Muscle layer of colon (tissue), 2 donors: ENCODE data around the gene NR1D2.
"Not testable (repeated sequence)": the region's sequence is repeated elsewhere in the genome, so short reads cannot be mapped to it uniquely, and the experiment has no call there.

ENCODE experiments used
- H3K27ac ChIP-seq: one replicate; pipeline ENCODE4 v1.7.0; 2013; ENCODE audit warnings: low read depth, mild to moderate bottlenecking, low read length, moderate library complexity
- H3K27me3 ChIP-seq, 2 donors: one replicate each; pipeline ENCODE4 v1.7.0; 2013; ENCODE audit warnings: low read length in 2 of 2, mild to moderate bottlenecking in 2 of 2; ENCODE audit not compliant: insufficient read depth in 2 of 2, control insufficient read depth in 1 of 2
- H3K36me3 ChIP-seq: one replicate; pipeline ENCODE4 v1.7.0; 2013; ENCODE audit warnings: mild to moderate bottlenecking, low read length; ENCODE audit not compliant: insufficient read depth
- H3K4me1 ChIP-seq: one replicate; pipeline ENCODE4 v1.7.0; 2013; ENCODE audit warnings: mild to moderate bottlenecking, low read length; ENCODE audit not compliant: insufficient read depth
- H3K4me3 ChIP-seq, 2 donors: one replicate each; pipeline ENCODE4 v1.7.0; 2013; ENCODE audit warnings: low read length in 2 of 2, low read depth in 1 of 2, mild to moderate bottlenecking in 1 of 2, moderate library complexity in 1 of 2
- H3K9ac ChIP-seq: one replicate; pipeline ENCODE4 v1.7.0; 2013; ENCODE audit warnings: low read length
- H3K9me3 ChIP-seq: one replicate; pipeline ENCODE4 v1.7.0; 2013; ENCODE audit warnings: mild to moderate bottlenecking, low read length
- donor health status: abdominal sarcoma.
- donor health status: Adenocarcinoma of cecum.

Gene NR1D2

GRCh38 chr3:23916886-23917678 lies 28.0 kb upstream of the NR1D2 start, which contains the start of the genes NKIRAS1 and RPL15:
Gene NKIRAS1 (minus strand): TSS chr3:23916990. CDS start chr3:23910904, 6,086 bp downstream.
Gene RPL15 (plus strand): TSS chr3:23917132. CDS start chr3:23917860, 728 bp downstream.
- H3K4me1 ChIP-seq = peaks cover 29% of the 10 kb centered on the region
- peak within 1 kb of the TSS; percentile 90 to 99 for H3K4me3 ChIP-seq
- H3K36me3 ChIP-seq = peaks cover 32% of the 10 kb centered on the region
- peak within 1 kb of the TSS; percentile 94 for H3K27ac ChIP-seq
- H3K9ac ChIP-seq = peak within 1 kb of the TSS; percentile 90
- no peaks in the 10 kb centered on the region for H3K27me3 ChIP-seq
- H3K9me3 ChIP-seq = no peaks in the 10 kb centered on the region

- Histone ChIP-seq H3K9ac (peak overlapping the region; percentile 90), H3K36me3 (peaks cover 39% of the 10 kb centered on the region), H3K27ac (peak overlapping the region; percentile 94), H3K4me1 (peaks cover 29% of the 10 kb centered on the region), H3K4me3 (peak overlapping the region; percentile 90 to 99)
- not testable (repeated sequence) for H3K9me3 ChIP-seq, H3K27me3 ChIP-seq
Measured at GRCh38 chr3:23917679-23918303, 27.3 kb upstream of the NR1D2 start.

GRCh38 chr3:23918331-23918730 lies 26.8 kb upstream of the NR1D2 start:
- H3K36me3 ChIP-seq = peaks cover 39% of the 10 kb centered on the region
- not testable (repeated sequence) for H3K9me3 ChIP-seq, H3K27me3 ChIP-seq
- H3K27ac ChIP-seq = peak overlapping the region; percentile 94
- peak overlapping the region; percentile 90 to 99 for H3K4me3 ChIP-seq
- peaks cover 29% of the 10 kb centered on the region for H3K4me1 ChIP-seq
- peak overlapping the region; percentile 90 for H3K9ac ChIP-seq

GRCh38 chr3:23919628-23920027 lies 25.5 kb upstream of the NR1D2 start:
- peaks cover 39% of the 10 kb centered on the region for H3K36me3 ChIP-seq
- H3K4me1 ChIP-seq = peaks cover 29% of the 10 kb centered on the region

GRCh38 chr3:23920151-23920655 lies 24.9 kb upstream of the NR1D2 start:
- H3K9me3 ChIP-seq = no peaks in the 10 kb centered on the region
- no peaks in the 10 kb centered on the region for H3K27me3 ChIP-seq
- H3K4me3 ChIP-seq = no peak overlapping the region
- H3K4me1 ChIP-seq = peaks cover 29% of the 10 kb centered on the region
- no peak overlapping the region for H3K27ac ChIP-seq
- H3K36me3 ChIP-seq = peaks cover 39% of the 10 kb centered on the region
- no peak overlapping the region for H3K9ac ChIP-seq

More at GRCh38 chr3:23919628-23920027, 25.5 kb upstream of the NR1D2 start:
- H3K9me3 ChIP-seq = no peaks in the 10 kb centered on the region
- no peak overlapping the region for H3K4me3 ChIP-seq
- no peaks in the 10 kb centered on the region for H3K27me3 ChIP-seq
- H3K9ac ChIP-seq = no peak overlapping the region
- no peak overlapping the region for H3K27ac ChIP-seq

GRCh38 chr3:23921052-23921511 lies 24.0 kb upstream of the NR1D2 start:
- no peak overlapping the region for H3K27ac ChIP-seq
- peaks cover 39% of the 10 kb centered on the region for H3K36me3 ChIP-seq
- H3K27me3 ChIP-seq = no peaks in the 10 kb centered on the region
- H3K4me1 ChIP-seq = peaks cover 23% of the 10 kb centered on the region
- no peak overlapping the region for H3K9ac ChIP-seq
- no peaks in the 10 kb centered on the region for H3K9me3 ChIP-seq
- H3K4me3 ChIP-seq = no peak overlapping the region

- peaks cover 9% of the 10 kb centered on the region for H3K4me1 ChIP-seq
- H3K4me3 ChIP-seq = no peak overlapping the region
- no peak overlapping the region for H3K9ac ChIP-seq
- peaks cover 30% of the 10 kb centered on the region for H3K36me3 ChIP-seq
- H3K27me3 ChIP-seq = no peaks in the 10 kb centered on the region
- no peak overlapping the region for H3K27ac ChIP-seq
- no peaks in the 10 kb centered on the region for H3K9me3 ChIP-seq
Measured at GRCh38 chr3:23923786-23924185, 21.3 kb upstream of the NR1D2 start.

- Histone ChIP-seq H3K36me3 (peaks cover 11% of the 10 kb centered on the region), H3K4me3 (no peak overlapping the region), H3K27ac (no peak overlapping the region), H3K27me3 (no peaks in the 10 kb centered on the region), H3K4me1 (no peaks in the 10 kb centered on the region), H3K9me3 (no peaks in the 10 kb centered on the region), H3K9ac (no peak overlapping the region)
Measured at GRCh38 chr3:23926246-23926645, 18.8 kb upstream of the NR1D2 start.

GRCh38 chr3:23926736-23927135 lies 18.4 kb upstream of the NR1D2 start:
- H3K27me3 ChIP-seq = no peaks in the 10 kb centered on the region
- peaks cover 10% of the 10 kb centered on the region for H3K36me3 ChIP-seq
- no peaks in the 10 kb centered on the region for H3K4me1 ChIP-seq
- no peak overlapping the region for H3K27ac ChIP-seq
- H3K9ac ChIP-seq = no peak overlapping the region
- H3K4me3 ChIP-seq = no peak overlapping the region
- no peaks in the 10 kb centered on the region for H3K9me3 ChIP-seq

GRCh38 chr3:23928524-23928923 lies 16.6 kb upstream of the NR1D2 start:
- no peak overlapping the region for H3K27ac ChIP-seq
- H3K27me3 ChIP-seq = no peaks in the 10 kb centered on the region
- no peak overlapping the region for H3K9ac ChIP-seq
- no peaks in the 10 kb centered on the region for H3K9me3 ChIP-seq
- H3K36me3 ChIP-seq = no peaks in the 10 kb centered on the region
- H3K4me1 ChIP-seq = no peaks in the 10 kb centered on the region
- H3K4me3 ChIP-seq = no peak overlapping the region

- H3K36me3 ChIP-seq = no peaks in the 10 kb centered on the region
- no peaks in the 10 kb centered on the region for H3K4me1 ChIP-seq
Measured at GRCh38 chr3:23931597-23931996, 13.5 kb upstream of the NR1D2 start.

More at GRCh38 chr3:23931597-23931996, 13.5 kb upstream of the NR1D2 start:
- Histone ChIP-seq H3K9ac (no peak overlapping the region), H3K9me3 (no peaks in the 10 kb centered on the region), H3K27me3 (no peaks in the 10 kb centered on the region), H3K4me3 (no peak overlapping the region), H3K27ac (no peak overlapping the region)
